ENCODE data around the gene ENOX1.

ENOX1 gene

GRCh38 chr13:43546251-43546650 is 240.5 kb downstream of the ENOX1 start:
- no peak for DNase-seq (ENCODE audit: low read depth)

DNA sequence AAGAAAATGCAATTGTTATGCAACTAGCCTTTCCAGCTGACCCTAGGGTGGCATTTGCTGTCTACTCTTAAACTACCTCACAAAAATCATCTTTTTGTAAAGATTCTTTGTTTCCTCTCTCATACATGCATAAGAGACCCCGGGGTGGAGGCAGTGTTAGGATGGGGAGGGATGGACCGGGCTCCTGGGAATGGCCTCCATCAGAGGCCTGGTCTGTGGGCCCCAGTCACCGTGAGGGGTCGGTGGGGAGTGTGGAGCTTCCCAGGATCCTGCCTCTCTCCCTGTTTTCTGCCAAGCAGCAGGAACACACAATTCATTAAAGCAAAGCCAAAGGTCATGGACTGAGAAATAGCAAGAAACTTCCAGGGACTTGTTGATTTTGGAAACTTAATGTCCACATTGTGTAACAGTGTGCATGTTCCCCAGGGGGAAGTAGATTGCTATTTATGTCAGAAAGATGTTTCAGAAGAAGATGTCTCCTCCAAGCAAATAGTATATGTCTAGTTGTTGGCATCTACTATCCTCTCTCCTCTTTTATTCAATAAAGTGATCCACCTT is 241.4 kb downstream of the ENOX1 start:
- peak; percentile 42 for DNase-seq (ENCODE audit: low read depth)

DNA sequence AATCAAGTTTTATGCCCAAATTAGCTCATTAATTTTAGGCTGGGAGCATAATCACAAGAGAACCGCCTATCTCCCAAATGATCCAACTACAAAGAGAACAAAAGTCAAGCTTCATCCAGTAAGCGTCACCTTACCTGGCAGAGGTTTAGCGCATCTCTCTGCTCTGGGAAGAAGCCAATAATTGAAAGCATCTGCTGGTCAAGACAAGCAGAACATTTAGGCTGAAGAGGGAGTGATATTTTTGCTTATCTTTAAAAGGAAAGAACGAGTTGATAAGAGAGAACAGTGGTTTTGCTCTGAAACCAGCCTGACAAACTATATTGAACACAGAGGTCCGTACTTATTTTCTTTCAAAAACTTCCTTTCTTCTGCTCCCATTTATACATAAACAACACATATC is 242.1 kb downstream of the ENOX1 start:
- no peak for DNase-seq (ENCODE audit: low read depth)

DNA sequence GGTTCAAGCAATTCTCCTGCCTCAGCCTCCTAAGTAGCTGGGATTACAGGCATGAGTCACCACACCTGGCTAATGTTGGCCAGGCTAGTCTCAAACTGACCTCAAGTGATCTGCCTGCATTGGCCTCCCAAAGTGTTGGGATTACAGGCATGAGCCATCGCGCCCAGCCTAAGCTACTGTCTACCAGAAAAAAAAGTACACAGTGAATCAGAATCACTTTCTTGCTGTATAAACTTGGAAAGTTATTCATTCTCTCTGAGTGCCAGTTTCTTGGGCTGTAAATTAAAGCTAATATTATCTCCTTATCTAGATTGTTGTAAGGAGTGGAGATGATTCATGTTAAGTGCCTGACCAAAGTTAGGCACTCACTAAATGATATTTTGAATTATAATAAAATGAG is 242.8 kb downstream of the ENOX1 start:
- peak; percentile 52 for DNase-seq (ENCODE audit: low read depth)

DNA sequence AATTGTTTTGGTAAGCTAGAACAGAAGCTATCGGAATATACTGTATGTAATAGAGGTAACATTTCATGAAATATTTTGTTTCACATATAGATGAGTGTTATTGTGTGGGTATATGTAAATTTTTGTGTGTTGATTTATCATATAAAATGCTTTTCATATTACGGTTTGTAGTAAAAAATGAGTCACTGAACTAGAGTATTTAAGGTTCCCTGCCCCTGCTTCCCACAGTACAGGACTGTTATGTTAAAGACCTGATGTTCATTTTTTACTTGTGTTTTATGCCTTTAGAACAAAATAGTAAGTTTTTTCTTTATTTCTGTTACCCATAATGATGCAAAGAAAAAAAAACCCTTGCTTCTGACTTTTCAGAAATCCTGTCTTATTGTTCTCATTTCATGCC is 243.4 kb downstream of the ENOX1 start:
- no peak for DNase-seq (ENCODE audit: low read depth)

GRCh38 chr13:43537124-43537523 is 249.6 kb downstream of the ENOX1 start:
- peak; percentile 49 for DNase-seq (ENCODE audit: low read depth)

GRCh38 chr13:43529796-43530195 is 257.0 kb downstream of the ENOX1 start:
- DNase-seq (ENCODE audit: low read depth): no peak

GRCh38 chr13:43528992-43529391 is 257.8 kb downstream of the ENOX1 start:
- peak; percentile 6 for DNase-seq (ENCODE audit: low read depth)

DNA sequence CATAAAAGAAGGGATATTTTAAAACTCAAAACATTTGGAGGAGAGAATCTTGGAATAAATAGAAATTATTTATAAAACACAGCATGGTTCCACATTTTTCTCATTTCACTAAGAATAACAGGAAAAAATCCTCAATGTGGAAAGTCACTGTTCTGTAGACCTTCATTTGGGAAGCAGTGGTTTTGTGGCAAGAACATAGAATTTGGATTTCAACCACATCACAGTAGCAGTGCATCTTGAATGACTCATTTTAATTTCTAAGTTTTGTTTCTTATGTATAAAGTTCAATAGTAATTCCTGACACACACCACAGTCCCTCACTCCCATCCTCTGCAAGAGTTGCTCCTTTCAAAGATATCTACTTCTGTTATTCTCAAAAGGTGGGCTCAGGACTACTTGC is 264.0 kb downstream of the ENOX1 start:
- DNase-seq (ENCODE audit: low read depth): peak; percentile 77

DNA sequence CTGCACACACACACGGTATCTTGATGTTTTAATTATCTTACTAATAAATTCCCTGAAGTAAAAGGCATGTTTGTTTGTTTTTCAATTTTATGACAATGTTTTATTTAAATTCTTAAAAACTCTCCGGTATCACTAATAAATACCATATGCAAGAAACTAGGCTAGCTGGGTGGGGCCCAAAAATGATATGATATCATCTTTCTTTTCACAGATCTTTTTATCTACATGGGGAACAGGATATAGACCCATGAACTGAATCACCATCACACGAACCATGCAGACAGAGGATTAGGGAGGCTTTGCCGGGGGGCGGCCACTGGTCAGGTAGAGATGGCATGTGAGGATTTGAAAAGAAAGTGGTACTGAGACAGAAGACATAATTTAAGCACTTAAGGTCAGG is 266.4 kb downstream of the ENOX1 start:
- DNase-seq (ENCODE audit: low read depth): peak; percentile 7

DNA sequence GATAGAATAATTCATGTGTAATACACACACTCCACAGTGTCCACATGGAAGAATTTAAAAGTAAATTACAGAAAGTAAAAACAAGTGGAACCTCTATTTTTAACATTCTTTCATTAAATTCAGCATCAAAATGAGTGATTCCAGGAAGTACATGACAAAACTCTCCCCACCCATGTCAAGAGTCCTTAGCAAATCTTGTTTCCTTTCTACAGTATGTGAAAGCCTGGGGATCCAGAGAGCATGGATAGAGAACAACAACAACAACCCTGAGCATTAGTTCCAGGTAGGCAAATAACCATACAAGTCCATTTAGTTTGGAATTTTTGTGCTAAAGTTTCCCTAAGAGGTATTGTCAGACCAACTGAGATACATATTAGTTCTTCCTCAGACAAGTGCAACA is 267.9 kb downstream of the ENOX1 start:
- no peak for DNase-seq (ENCODE audit: low read depth)

DNA sequence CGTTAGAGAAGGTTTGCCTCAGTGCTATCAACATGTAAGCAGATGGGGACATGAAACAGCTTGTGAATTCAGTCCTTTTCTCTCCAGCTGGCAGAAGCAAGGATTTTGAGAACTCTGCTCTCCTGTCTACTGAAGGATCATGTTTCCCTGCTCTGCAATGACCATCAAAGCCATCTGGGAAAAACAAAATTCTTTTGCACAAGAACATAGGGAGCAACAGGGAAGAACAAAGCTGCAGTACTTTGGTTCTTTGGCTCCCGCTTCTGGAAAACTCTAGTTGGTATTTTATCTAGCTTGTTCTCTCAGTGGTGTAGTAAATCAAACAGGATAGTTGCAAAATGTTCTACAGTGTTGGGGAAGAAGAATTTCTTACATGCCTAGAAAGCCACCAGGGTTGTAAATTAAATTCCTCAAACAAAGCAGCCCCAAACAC is 270.4 kb downstream of the ENOX1 start:
- peak; percentile 88 for DNase-seq (ENCODE audit: low read depth)

GRCh38 chr13:43515531-43515930 is 271.2 kb downstream of the ENOX1 start:
- no peak for DNase-seq (ENCODE audit: low read depth)

DNA sequence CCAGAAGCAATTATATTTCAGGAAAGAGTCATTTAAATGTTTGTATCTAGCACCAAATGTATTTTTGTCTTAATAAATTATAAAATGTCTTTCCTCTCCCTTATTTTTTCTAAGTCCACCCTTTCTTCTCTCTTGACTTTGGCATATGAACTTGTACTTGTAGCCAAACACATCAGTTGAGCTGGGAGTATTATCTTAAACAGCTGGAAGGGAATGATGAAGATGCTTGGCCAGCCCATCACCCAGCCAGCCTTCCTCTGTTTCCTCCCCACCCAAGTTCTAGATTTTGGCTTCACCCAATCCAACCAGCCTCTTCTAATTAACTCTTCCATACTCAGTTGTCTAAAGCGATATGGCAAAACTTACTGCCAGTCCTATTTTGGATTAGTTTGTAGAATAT is 272.5 kb downstream of the ENOX1 start:
- DNase-seq (ENCODE audit: low read depth): no peak

- DNase-seq (ENCODE audit: low read depth): no peak
These were observed 274.6 kb downstream of the ENOX1 start for GRCh38 chr13:43512221-43512620.

DNA sequence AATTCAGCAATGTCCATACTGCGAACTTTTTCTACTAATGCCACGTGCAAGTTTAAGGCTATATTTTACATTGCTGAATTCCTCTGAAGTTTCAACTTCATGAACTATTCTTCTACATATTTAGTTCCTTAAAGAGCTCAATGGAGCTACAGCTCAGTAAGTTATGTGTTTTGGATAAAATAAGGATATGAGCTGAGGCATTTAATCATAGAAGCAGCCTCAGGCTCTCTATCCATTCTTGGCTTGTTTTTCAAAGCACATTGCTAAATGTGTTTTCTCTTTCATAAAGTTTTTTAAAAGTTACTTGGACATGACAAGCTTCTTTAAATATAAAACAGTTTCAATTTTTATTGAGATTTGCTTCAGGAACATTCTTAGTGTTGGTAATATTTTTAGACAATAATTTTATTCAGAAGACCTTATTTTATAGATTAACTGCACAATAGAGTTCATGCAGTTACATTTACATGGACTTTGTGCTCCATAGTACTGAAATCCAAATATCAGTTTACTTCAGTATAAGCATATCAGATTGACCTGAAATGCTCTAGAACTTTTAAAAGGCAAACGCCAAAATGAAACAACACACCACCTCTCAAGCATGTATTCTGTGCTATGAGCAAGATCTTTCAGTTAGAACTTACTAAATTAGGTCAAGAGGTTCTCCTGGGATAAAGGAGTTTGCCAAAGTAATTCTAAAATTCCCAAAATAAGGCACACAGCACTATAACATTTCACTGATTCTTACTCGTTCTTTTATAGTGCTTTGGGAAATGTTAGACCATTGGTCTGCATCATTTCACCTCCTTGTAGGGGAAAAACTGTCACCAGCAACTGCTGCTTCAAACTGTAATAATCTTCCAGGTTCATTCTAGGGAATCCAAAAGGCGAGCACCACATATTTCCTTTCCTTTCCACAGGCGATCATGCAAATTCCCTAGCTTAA is 275.5 kb downstream of the ENOX1 start:
- no peak for DNase-seq (ENCODE audit: low read depth)

DNA sequence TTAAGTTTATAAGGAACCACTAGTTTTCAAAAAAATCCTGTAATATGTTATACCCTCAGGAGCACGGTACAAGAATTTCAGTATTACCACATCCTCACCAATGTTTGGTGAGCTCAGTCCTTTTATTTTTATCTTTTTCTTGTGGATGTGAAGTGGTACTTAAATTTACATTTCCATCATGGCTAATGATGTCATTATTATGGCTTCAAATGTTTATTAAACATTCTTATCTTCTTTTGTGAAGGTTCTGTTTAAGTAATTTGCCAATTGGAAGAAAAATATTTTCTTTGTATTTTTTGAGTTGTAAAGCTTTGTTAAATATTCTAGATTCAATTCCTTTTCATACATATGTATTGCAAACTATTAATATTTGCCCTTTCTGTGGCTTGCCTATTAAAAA is 291.0 kb downstream of the ENOX1 start:
- no peak for DNase-seq (ENCODE audit: low read depth)

- no peak for DNase-seq (ENCODE audit: low read depth)
These were observed 292.6 kb downstream of the ENOX1 start for GRCh38 chr13:43494206-43494605.

- no peak for DNase-seq (ENCODE audit: low read depth)
These were observed 293.2 kb downstream of the ENOX1 start for GRCh38 chr13:43493496-43494000.

- no peak for DNase-seq (ENCODE audit: low read depth)
These were observed 294.0 kb downstream of the ENOX1 start for GRCh38 chr13:43492745-43493144.

DNA sequence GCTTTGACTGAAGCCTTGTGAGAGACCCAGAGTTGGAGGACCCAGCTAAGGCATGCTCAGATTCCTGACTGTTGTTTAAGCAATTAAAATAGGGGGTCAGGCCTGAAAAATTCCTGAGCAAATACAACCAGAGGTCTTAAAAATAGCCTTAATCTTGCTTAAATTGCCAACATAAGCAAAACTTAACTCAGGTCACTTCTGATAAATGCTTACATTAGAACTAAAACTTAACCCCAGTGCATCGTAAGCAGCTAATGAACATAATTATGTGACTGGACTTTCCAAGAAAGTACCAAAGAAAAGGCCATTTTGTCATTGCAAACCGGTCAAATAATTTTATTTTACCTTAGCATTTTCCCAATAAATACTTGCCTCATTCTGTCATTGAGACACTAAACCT is 294.5 kb downstream of the ENOX1 start:
- no peak for DNase-seq (ENCODE audit: low read depth)

DNA sequence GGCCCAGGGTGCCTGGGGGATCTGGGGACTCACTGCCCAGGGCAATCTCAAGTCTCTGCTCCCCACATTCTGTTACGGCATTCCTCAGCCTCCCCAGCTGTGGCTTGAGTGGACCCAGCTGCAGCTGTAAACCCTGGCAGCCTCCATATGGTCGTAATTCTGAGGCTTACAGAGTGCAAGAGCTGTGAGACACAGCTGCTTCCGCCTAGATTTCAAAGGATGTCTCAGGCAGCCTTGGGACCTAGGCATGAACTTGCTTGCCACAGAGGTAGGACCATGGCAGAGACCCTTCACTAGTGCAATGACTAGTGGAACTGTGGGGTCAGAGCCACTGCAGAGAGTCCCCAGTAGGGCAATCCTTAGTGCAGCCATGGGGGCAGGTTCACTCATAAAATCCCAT is 297.5 kb downstream of the ENOX1 start:
- no peak for DNase-seq (ENCODE audit: low read depth)

- no peak for DNase-seq (ENCODE audit: low read depth)
These were observed 298.9 kb downstream of the ENOX1 start for GRCh38 chr13:43487885-43488284.
